ENCODE data around the gene NGB.

- TF ChIP-seq CTCF (IDR thresholded peaks at IDR 0.05) (no peak), POLR2A (IDR thresholded peaks at IDR 0.05; ENCODE audit: low read depth) (no peak)
Observed at GRCh38 chr14:77259025-77259715, 11.8 kb downstream of the NGB start.

Data from esophagus muscularis mucosa (tissue), 3 donors.